CD14-positive monocyte (primary cell): ENCODE measurements around the gene DENND1A. TPM values are rescaled to one million over a fixed set of nuclear protein-coding genes. Genes with fewer than 3 reads are reported as not detected.

Source experiments
- DNase-seq, 3 donors: peaks; one replicate each; pipeline ENCODE4 v3.0.0-alpha.2; 2011 to 2022
- H2AFZ ChIP-seq: 2 replicates; pipeline ENCODE4 v1.6.0; 2012; ENCODE audit warnings: mild to moderate bottlenecking, low read depth, low read length, inconsistent platforms; ENCODE audit not compliant: insufficient read depth, poor library complexity, severe bottlenecking
- H3K27ac ChIP-seq, 2 donors: 1 replicate in 1 of 2; 2 replicates in 1 of 2; pipeline ENCODE4 v1.5.1; 2012 to 2013; ENCODE audit warnings: low read length in 2 of 2, control low read depth in 1 of 2, inconsistent platforms in 1 of 2, low read depth in 1 of 2, mild to moderate bottlenecking in 1 of 2
- H3K27me3 ChIP-seq, 2 donors: one replicate each; pipeline versions ENCODE4 v1.6.0 to v1.6.1; 2011 to 2013; ENCODE audit warnings: low read length in 2 of 2; ENCODE audit not compliant: control insufficient read depth in 2 of 2, insufficient read depth in 2 of 2
- H3K36me3 ChIP-seq, 2 donors: replicated peaks in 1 of 2; 1 replicate in 1 of 2; 2 replicates in 1 of 2; pipeline versions ENCODE4 v1.5.1 to v1.6.1; 2012 to 2013; ENCODE audit warnings: low read length in 2 of 2, control low read depth in 1 of 2, inconsistent platforms in 1 of 2, mild to moderate bottlenecking in 1 of 2; ENCODE audit not compliant: insufficient read depth in 2 of 2, control insufficient read depth in 1 of 2
- H3K4me1 ChIP-seq, 2 donors: 1 replicate in 1 of 2; 2 replicates in 1 of 2; pipeline versions ENCODE4 v1.5.1 to v1.6.1; 2012 to 2013; ENCODE audit warnings: low read length in 2 of 2, control low read depth in 1 of 2, inconsistent platforms in 1 of 2, mild to moderate bottlenecking in 1 of 2, moderate library complexity in 1 of 2; ENCODE audit not compliant: insufficient read depth in 2 of 2, control insufficient read depth in 1 of 2
- H3K4me2 ChIP-seq: replicated peaks from 2 replicates; pipeline ENCODE3; 2012; ENCODE audit warnings: low read length, moderate library complexity, mild to moderate bottlenecking; ENCODE audit not compliant: poor library complexity, severe bottlenecking; ENCODE audit errors: extremely low read depth
- H3K4me3 ChIP-seq, 3 experiments: fragments of 200-600 bp in 1 of 3; sonication (generic) in 1 of 3; replicated peaks in 1 of 3; 1 replicate in 2 of 3; 2 replicates in 1 of 3; pipeline ENCODE4 v1.5.1; 2011 to 2013; ENCODE audit warnings: low read length in 3 of 3, mild to moderate bottlenecking in 3 of 3, control low read depth in 2 of 3, low read depth in 2 of 3, inconsistent platforms in 1 of 3, moderate library complexity in 1 of 3
- H3K79me2 ChIP-seq: 2 replicates; pipeline ENCODE4 v1.6.0; 2012; ENCODE audit warnings: mild to moderate bottlenecking, control low read depth, inconsistent platforms, low read length, moderate library complexity; ENCODE audit not compliant: insufficient read depth
- H3K9ac ChIP-seq: 2 replicates; pipeline ENCODE4 v1.6.0; 2017; ENCODE audit warnings: low read length, mild to moderate bottlenecking; ENCODE audit not compliant: insufficient read depth, poor library complexity, severe bottlenecking
- H3K9me3 ChIP-seq, 2 donors: replicated peaks in 1 of 2; 1 replicate in 1 of 2; 2 replicates in 1 of 2; pipeline versions ENCODE4 v1.5.1 to v1.6.1; 2012 to 2013; ENCODE audit warnings: low read length in 2 of 2, control low read depth in 1 of 2; ENCODE audit not compliant: control insufficient read depth in 1 of 2, insufficient read depth in 1 of 2
- H4K20me1 ChIP-seq: 2 replicates; pipeline ENCODE4 v1.6.0; 2012; ENCODE audit warnings: mild to moderate bottlenecking, low read length, control low read depth, moderate library complexity; ENCODE audit not compliant: insufficient read depth
- H3K27ac Mint-ChIP-seq, 7 donors: one replicate each; pipeline ENCODE4 v1.8.0; 2020; ENCODE audit warnings: mild to moderate bottlenecking in 7 of 7, mixed read lengths in 7 of 7, moderate library complexity in 6 of 7, inconsistent platforms in 2 of 7
- H3K27me3 Mint-ChIP-seq, 3 donors: one replicate each; pipeline ENCODE4 v1.8.0; 2021 to 2022; ENCODE audit warnings: low read depth in 3 of 3, mild to moderate bottlenecking in 3 of 3, mixed read lengths in 3 of 3, moderate library complexity in 3 of 3, inconsistent platforms in 1 of 3
- H3K36me3 Mint-ChIP-seq, 2 donors: one replicate each; pipeline ENCODE4 v1.8.0; 2020; ENCODE audit warnings: mixed read lengths in 2 of 2, inconsistent platforms in 1 of 2, mild to moderate bottlenecking in 1 of 2
- H3K4me1 Mint-ChIP-seq: one replicate; pipeline ENCODE4 v1.8.0; 2020; ENCODE audit warnings: mild to moderate bottlenecking, mixed read lengths
- H3K4me3 Mint-ChIP-seq, 2 donors: one replicate each; pipeline ENCODE4 v1.8.0; 2020; ENCODE audit warnings: mild to moderate bottlenecking in 2 of 2, mixed read lengths in 2 of 2, moderate library complexity in 1 of 2
- H3K9me3 Mint-ChIP-seq, 7 donors: one replicate each; pipeline ENCODE4 v1.8.0; 2020 to 2022; ENCODE audit warnings: mixed read lengths in 7 of 7, mild to moderate bottlenecking in 6 of 7, moderate library complexity in 6 of 7, inconsistent platforms in 2 of 7
- WGBS: methylation state at CpG from one replicate; pipeline ENCODE4 v1.1.5; 2013; ENCODE audit warnings: missing lambda C conversion rate; ENCODE audit not compliant: insufficient coverage; 5-methylcytosine and 5-hydroxymethylcytosine counted together
- intact Hi-C, 2 donors: fragments of 100-400 bp; cut with micrococcal nuclease; formaldehyde crosslinking; loops; one replicate each; pipeline versions ENCODE4 v1.15.0 to v1.15.1; 2023
- polyA plus RNA-seq, 3 donors: library from polyadenylated mRNA; depleted of rRNA in 1 of 3; unstranded in 2 of 3; stranded (reverse) in 1 of 3; fragments of 300-500 nt in 2 of 3; fragments of >200 nt in 1 of 3; fragmentation: Illumina TruSeq in 2 of 3; gene quantifications; 1 replicate in 2 of 3; 2 replicates in 1 of 3; pipeline ENCODE4 v1.2.3, GENCODE V29; 2012 to 2021
- TF ChIP-seq, protein P1 (sequence below): fragments of 200-600 bp; IDR thresholded peaks from one replicate; pipeline ENCODE4 v1.8.0; 2022; ENCODE audit warnings: antibody characterized with exemption, mild to moderate bottlenecking

Gene DENND1A
- polyA plus RNA-seq, 3 donors = 24.8 to 73.0 (median 29.4) TPM

DNA sequence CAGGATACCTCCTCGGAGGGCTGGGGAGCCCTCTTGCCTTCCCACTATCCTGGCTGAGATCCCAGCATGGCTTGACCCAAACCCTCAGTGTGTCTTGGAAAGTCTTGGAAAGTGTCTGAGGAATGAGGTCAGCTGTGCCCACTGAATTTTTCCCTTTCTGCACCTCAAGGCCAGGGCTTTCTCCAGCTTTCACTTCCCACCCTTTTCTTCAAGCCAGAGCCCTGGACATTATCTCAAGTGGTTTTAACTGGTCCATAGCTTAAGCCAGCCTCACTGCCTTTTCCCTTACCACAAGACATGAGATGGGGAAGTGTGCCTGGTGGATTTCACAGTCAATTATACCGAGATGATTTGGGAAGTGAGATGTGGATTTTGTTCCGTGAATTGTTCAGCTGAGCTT is 45.9 kb upstream of the DENND1A start:
- Histone ChIP-seq H3K27me3 (peaks cover 4 to 11% of the 10 kb centered on the region in 2 donors), H3K27ac (no peak overlapping the region), H3K9me3 (peaks cover 22 to 26% of the 10 kb centered on the region in 2 donors), H3K9ac (no peak overlapping the region), H3K79me2 (no peaks in the 10 kb centered on the region), H4K20me1 (no peaks in the 10 kb centered on the region), H3K4me2 (no peak overlapping the region), H2AFZ (no peak overlapping the region), H3K4me1 (no peaks in the 10 kb centered on the region), H3K4me3 (no peak overlapping the region), H3K36me3 (no peaks in the 10 kb centered on the region)
- Mint-ChIP-seq H3K27ac (no peak overlapping the region), H3K4me1 (no peaks in the 10 kb centered on the region), H3K36me3 (peaks cover 2 to 10% of the 10 kb centered on the region in 2 donors), H3K4me3 (no peak overlapping the region), H3K9me3 (peaks cover 13 to 17% (median 16%) of the 10 kb centered on the region in 7 donors), H3K27me3 (peaks cover 15 to 23% (median 19%) of the 10 kb centered on the region in 3 donors)
- intact Hi-C loops = no loop called here
- TF ChIP-seq, protein P1, sequence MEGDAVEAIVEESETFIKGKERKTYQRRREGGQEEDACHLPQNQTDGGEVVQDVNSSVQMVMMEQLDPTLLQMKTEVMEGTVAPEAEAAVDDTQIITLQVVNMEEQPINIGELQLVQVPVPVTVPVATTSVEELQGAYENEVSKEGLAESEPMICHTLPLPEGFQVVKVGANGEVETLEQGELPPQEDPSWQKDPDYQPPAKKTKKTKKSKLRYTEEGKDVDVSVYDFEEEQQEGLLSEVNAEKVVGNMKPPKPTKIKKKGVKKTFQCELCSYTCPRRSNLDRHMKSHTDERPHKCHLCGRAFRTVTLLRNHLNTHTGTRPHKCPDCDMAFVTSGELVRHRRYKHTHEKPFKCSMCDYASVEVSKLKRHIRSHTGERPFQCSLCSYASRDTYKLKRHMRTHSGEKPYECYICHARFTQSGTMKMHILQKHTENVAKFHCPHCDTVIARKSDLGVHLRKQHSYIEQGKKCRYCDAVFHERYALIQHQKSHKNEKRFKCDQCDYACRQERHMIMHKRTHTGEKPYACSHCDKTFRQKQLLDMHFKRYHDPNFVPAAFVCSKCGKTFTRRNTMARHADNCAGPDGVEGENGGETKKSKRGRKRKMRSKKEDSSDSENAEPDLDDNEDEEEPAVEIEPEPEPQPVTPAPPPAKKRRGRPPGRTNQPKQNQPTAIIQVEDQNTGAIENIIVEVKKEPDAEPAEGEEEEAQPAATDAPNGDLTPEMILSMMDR = no peak
- WGBS = no CpG with 5 or more reads among the region's 3 CpGs
- no peak for DNase-seq

- Histone ChIP-seq H3K9me3 (peaks cover 15 to 18% of the 10 kb centered on the region in 2 donors), H3K4me3 (no peak overlapping the region), H3K9ac (no peak overlapping the region), H3K4me1 (no peaks in the 10 kb centered on the region), H3K4me2 (no peak overlapping the region), H3K79me2 (no peaks in the 10 kb centered on the region), H2AFZ (no peak overlapping the region), H3K36me3 (no peaks in the 10 kb centered on the region), H3K27me3 (peaks cover 0 to 5% of the 10 kb centered on the region in 2 donors), H4K20me1 (no peaks in the 10 kb centered on the region), H3K27ac (no peak overlapping the region)
- no peak for DNase-seq
- H3K27me3 Mint-ChIP-seq = peaks cover 8 to 11% (median 10%) of the 10 kb centered on the region in 3 donors
- H3K9me3 Mint-ChIP-seq = peaks cover 6 to 8% (median 7%) of the 10 kb centered on the region in 7 donors
- H3K4me1 Mint-ChIP-seq = no peaks in the 10 kb centered on the region
- no peak overlapping the region for H3K4me3 Mint-ChIP-seq
- intact Hi-C loops = no loop called here
- WGBS = 80% methylated on average over 8 of the region's 12 CpGs
- H3K36me3 Mint-ChIP-seq = peaks cover 2 to 5% of the 10 kb centered on the region in 2 donors
- H3K27ac Mint-ChIP-seq = no peak overlapping the region
- TF ChIP-seq, protein P1 = no peak
Measured at GRCh38 chr9:123974471-123974870, 44.5 kb upstream of the DENND1A start.
